CD4-positive, alpha-beta T cell (primary cell): ENCODE data around the gene HOXA3. TPM values are rescaled to one million over a fixed set of nuclear protein-coding genes. Genes with fewer than 3 reads are reported as not detected.

Experiments used
- ATAC-seq: fragments of 200-7000 bp; cut with Tn5 transposase; one replicate; pipeline ENCODE4 v1.10.0; 2022; ENCODE audit warnings: mild to moderate bottlenecking; ENCODE audit not compliant: poor library complexity
- CTCF ChIA-PET: fragments of 350-600 bp; sonication (Branson Sonifier 250); formaldehyde crosslinking; loops from one replicate; lab custom pipeline; 2021; ENCODE audit warnings: antibody characterized with exemption, inconsistent platforms; lab: Charles Lee
- POLR2A ChIA-PET: fragments of 350-600 bp; sonication (Branson Sonifier 250); formaldehyde crosslinking; loops from one replicate; lab custom pipeline; 2021; ENCODE audit warnings: antibody characterized with exemption, inconsistent platforms; lab: Charles Lee
- DNase-seq, 14 experiments: peaks; one replicate each; pipeline ENCODE4 v3.0.0-alpha.2; 2013 to 2020; ENCODE audit warnings: mixed read lengths in 2 of 14
- H3K27ac ChIP-seq, 2 donors: one replicate each; pipeline versions ENCODE4 v1.5.1 to v1.7.0; 2013; ENCODE audit warnings: low read length in 2 of 2, low read depth in 1 of 2, mild to moderate bottlenecking in 1 of 2
- H3K27me3 ChIP-seq, 2 experiments: 1 replicate in 1 of 2; 2 replicates in 1 of 2; pipeline versions ENCODE4 v1.6.1 to v1.7.0; 2013; ENCODE audit warnings: low read length in 2 of 2, control low read depth in 1 of 2, mild to moderate bottlenecking in 1 of 2, moderate library complexity in 1 of 2; ENCODE audit not compliant: insufficient read depth in 2 of 2, control insufficient read depth in 1 of 2
- H3K36me3 ChIP-seq: one replicate; pipeline ENCODE4 v1.6.1; 2013; ENCODE audit warnings: low read length, control low read depth; ENCODE audit not compliant: insufficient read depth
- H3K4me1 ChIP-seq: one replicate; pipeline ENCODE4 v1.6.1; 2013; ENCODE audit warnings: low read length, control low read depth; ENCODE audit not compliant: insufficient read depth
- H3K4me3 ChIP-seq: one replicate; pipeline ENCODE4 v1.5.1; 2013; ENCODE audit warnings: mild to moderate bottlenecking, low read length, moderate library complexity
- H3K9me3 ChIP-seq, 2 experiments: 1 replicate in 1 of 2; 2 replicates in 1 of 2; pipeline versions ENCODE4 v1.6.1 to v1.7.0; 2013; ENCODE audit warnings: low read length in 2 of 2, mild to moderate bottlenecking in 2 of 2, control low read depth in 1 of 2, moderate library complexity in 1 of 2; ENCODE audit not compliant: control insufficient read depth in 1 of 2, insufficient read depth in 1 of 2
- H3K27ac Mint-ChIP-seq: one replicate; pipeline ENCODE4 v1.8.0; 2020; ENCODE audit warnings: mixed read lengths
- H3K27me3 Mint-ChIP-seq: one replicate; pipeline ENCODE4 v1.8.0; 2021; ENCODE audit warnings: mixed read lengths
- H3K36me3 Mint-ChIP-seq: one replicate; pipeline ENCODE4 v1.8.0; 2021; ENCODE audit warnings: low read depth, mixed read lengths
- H3K4me1 Mint-ChIP-seq: one replicate; pipeline ENCODE4 v1.8.0; 2021; ENCODE audit warnings: low read depth, mixed read lengths
- H3K4me3 Mint-ChIP-seq: one replicate; pipeline ENCODE4 v1.8.0; 2020; ENCODE audit warnings: mild to moderate bottlenecking, mixed read lengths
- H3K9me3 Mint-ChIP-seq: one replicate; pipeline ENCODE4 v1.8.0; 2020; ENCODE audit warnings: mixed read lengths
- CTCF ChIP-seq: fragments of 200-600 bp; IDR thresholded peaks from one replicate; pipeline ENCODE4 v1.8.0; 2022; ENCODE audit warnings: antibody characterized with exemption, mild to moderate bottlenecking
- intact Hi-C, 2 experiments: fragments of 100-400 bp; cut with DNase I in 1 of 2; cut with micrococcal nuclease in 1 of 2; formaldehyde crosslinking; loops; one replicate each; pipeline versions ENCODE4 v1.15.1 to v1.9.0; 2023 to 2025; cut with DNase I, micrococcal nuclease
- total RNA-seq, 174 experiments: library from RNA in 2 of 174; stranded (reverse) in 2 of 174; gene quantifications; one replicate each; pipeline ENCODE4 v1.2.3 and lab custom pipeline; 2021 to 2026

The HOXA3 gene
- total RNA-seq, 2 experiments from 2014 or later, result not detected

GRCh38 chr7:27111042-27111750, 41.2 kb downstream of the HOXA3 start:
- Histone ChIP-seq H3K9me3 (peaks cover 0 to 24% of the 10 kb centered on the region in 2 experiments), H3K27ac (no peak overlapping the region), H3K4me1 (no peaks in the 10 kb centered on the region), H3K36me3 (no peaks in the 10 kb centered on the region), H3K4me3 (no peak overlapping the region), H3K27me3 (peaks cover 5% of the 10 kb centered on the region in 2 experiments)
- no peak overlapping the region for H3K27ac Mint-ChIP-seq
- H3K27me3 Mint-ChIP-seq, result peaks cover 32% of the 10 kb centered on the region
- intact Hi-C loops, result no loop called here
- DNase-seq (no peak), ATAC-seq (no peak)
- CTCF ChIA-PET, result no interaction called here
- no peak for TF ChIP-seq CTCF
- no peaks in the 10 kb centered on the region for H3K9me3 Mint-ChIP-seq
- H3K4me3 Mint-ChIP-seq, result no peak overlapping the region
- H3K36me3 Mint-ChIP-seq, result no peaks in the 10 kb centered on the region
- POLR2A ChIA-PET, result no interaction called here
- H3K4me1 Mint-ChIP-seq, result no peaks in the 10 kb centered on the region

- no peaks in the 10 kb centered on the region for H3K36me3 Mint-ChIP-seq
These were observed 42.0 kb downstream of the HOXA3 start for GRCh38 chr7:27110186-27111031.

More at GRCh38 chr7:27110186-27111031, 42.0 kb downstream of the HOXA3 start:
- no peak for TF ChIP-seq CTCF
- no peak overlapping the region for H3K4me3 Mint-ChIP-seq
- no peak overlapping the region for H3K27ac Mint-ChIP-seq
- no peak overlapping the region for H3K27ac ChIP-seq
- DNase-seq (no peak), ATAC-seq (no peak)
- intact Hi-C loops, result no loop called here
- POLR2A ChIA-PET, result no interaction called here
- no peaks in the 10 kb centered on the region for H3K36me3 ChIP-seq
- peaks cover 0 to 18% of the 10 kb centered on the region in 2 experiments for H3K9me3 ChIP-seq
- no peaks in the 10 kb centered on the region for H3K4me1 Mint-ChIP-seq
- H3K9me3 Mint-ChIP-seq, result no peaks in the 10 kb centered on the region
- no peak overlapping the region for H3K4me3 ChIP-seq
- CTCF ChIA-PET, result no interaction called here
- H3K27me3 ChIP-seq, result peaks cover 9% of the 10 kb centered on the region in 2 experiments
- no peaks in the 10 kb centered on the region for H3K4me1 ChIP-seq
- H3K27me3 Mint-ChIP-seq, result peaks cover 37% of the 10 kb centered on the region
